Glutamatergic neuron (in vitro differentiated cells): ENCODE measurements around the gene LRRFIP1. TPM values are rescaled to one million over a fixed set of nuclear protein-coding genes. Genes with fewer than 3 reads are reported as not detected.
"Not testable (repeated sequence)": the region's sequence is repeated elsewhere in the genome, so short reads cannot be mapped to it uniquely, and the experiment has no call there.

ENCODE experiments used
- DNase-seq: peaks from one replicate; pipeline ENCODE4 v3.0.0; 2022
- H3K27ac Mint-ChIP-seq: one replicate; pipeline ENCODE4 v1.8.0; 2020; ENCODE audit warnings: mild to moderate bottlenecking, mixed read lengths, inconsistent platforms; ENCODE audit not compliant: unreplicated experiment
- H3K27me3 Mint-ChIP-seq: one replicate; pipeline ENCODE4 v1.8.0; 2020; ENCODE audit warnings: mild to moderate bottlenecking, moderate library complexity, mixed read lengths, inconsistent platforms; ENCODE audit not compliant: unreplicated experiment
- H3K36me3 Mint-ChIP-seq: one replicate; pipeline ENCODE4 v1.8.0; 2020; ENCODE audit warnings: mild to moderate bottlenecking, mixed read lengths, inconsistent platforms; ENCODE audit not compliant: unreplicated experiment
- H3K4me1 Mint-ChIP-seq: one replicate; pipeline ENCODE4 v1.8.0; 2020; ENCODE audit warnings: mild to moderate bottlenecking, low read depth, mixed read lengths, inconsistent platforms; ENCODE audit not compliant: unreplicated experiment
- H3K4me3 Mint-ChIP-seq: one replicate; pipeline ENCODE4 v1.8.0; 2020; ENCODE audit warnings: mild to moderate bottlenecking, mixed read lengths, inconsistent platforms; ENCODE audit not compliant: unreplicated experiment
- H3K9me3 Mint-ChIP-seq: one replicate; pipeline ENCODE4 v1.8.0; 2020; ENCODE audit warnings: mild to moderate bottlenecking, moderate library complexity, mixed read lengths, inconsistent platforms; ENCODE audit not compliant: unreplicated experiment
- CTCF ChIP-seq: fragments of 200-600 bp; sonication (generic); IDR thresholded peaks from one replicate; pipeline ENCODE4 v1.5.0; 2021; ENCODE audit not compliant: partially characterized antibody, unreplicated experiment
- total RNA-seq: library from RNA; stranded (reverse); fragmentation: NEBNext Ultra II Directional; extraction: Animal tissue kit (Norgen Biotek cat#: 25700); gene quantifications from one replicate; pipeline ENCODE4 v1.2.1, GENCODE V29; 2021; ENCODE audit not compliant: unreplicated experiment

LRRFIP1 gene
- total RNA-seq, 1 donor from 2014 or later = 112 TPM

GRCh38 chr2:237686659-237687136 lies 59.3 kb downstream of the LRRFIP1 start:
- H3K27ac Mint-ChIP-seq = no peak overlapping the region
- no peaks in the 10 kb centered on the region for H3K36me3 Mint-ChIP-seq
- no peak overlapping the region for H3K4me3 Mint-ChIP-seq
- no peak for DNase-seq
- H3K9me3 Mint-ChIP-seq = peaks cover 11% of the 10 kb centered on the region
- H3K4me1 Mint-ChIP-seq = peaks cover 4% of the 10 kb centered on the region
- H3K27me3 Mint-ChIP-seq = peaks cover 3% of the 10 kb centered on the region
- peak; percentile 42 for TF ChIP-seq CTCF

GRCh38 chr2:237688081-237688480 lies 60.7 kb downstream of the LRRFIP1 start:
- TF ChIP-seq CTCF = no peak
- Mint-ChIP-seq H3K4me3 (no peak overlapping the region), H3K27me3 (peaks cover 3% of the 10 kb centered on the region), H3K27ac (no peak overlapping the region), H3K9me3 (peaks cover 13% of the 10 kb centered on the region), H3K36me3 (no peaks in the 10 kb centered on the region), H3K4me1 (peaks cover 2% of the 10 kb centered on the region)
- no peak for DNase-seq

GRCh38 chr2:237688541-237688940 lies 61.2 kb downstream of the LRRFIP1 start:
- peaks cover 16% of the 10 kb centered on the region for H3K9me3 Mint-ChIP-seq
- H3K4me1 Mint-ChIP-seq, H3K4me3 Mint-ChIP-seq, DNase-seq, H3K36me3 Mint-ChIP-seq, H3K27me3 Mint-ChIP-seq, H3K27ac Mint-ChIP-seq: not testable (repeated sequence)

GRCh38 chr2:237689336-237690131 lies 62.1 kb downstream of the LRRFIP1 start:
- Mint-ChIP-seq H3K4me3 (peak overlapping the region; percentile 81), H3K9me3 (peaks cover 20% of the 10 kb centered on the region), H3K4me1 (peaks cover 16% of the 10 kb centered on the region), H3K36me3 (no peaks in the 10 kb centered on the region), H3K27ac (no peak overlapping the region), H3K27me3 (peaks cover 5% of the 10 kb centered on the region)
- DNase-seq = no peak
- TF ChIP-seq CTCF = no peak

GRCh38 chr2:237691029-237691907 lies 63.9 kb downstream of the LRRFIP1 start:
- TF ChIP-seq CTCF = no peak
- H3K9me3 Mint-ChIP-seq = peaks cover 22% of the 10 kb centered on the region
- H3K27ac Mint-ChIP-seq = peak overlapping the region; percentile 69
- no peak for DNase-seq
- peak overlapping the region; percentile 81 for H3K4me3 Mint-ChIP-seq
- peaks cover 4% of the 10 kb centered on the region for H3K27me3 Mint-ChIP-seq
- H3K36me3 Mint-ChIP-seq = no peaks in the 10 kb centered on the region
- peaks cover 30% of the 10 kb centered on the region for H3K4me1 Mint-ChIP-seq
